ENCODE results near the gene SPCS2. TPM values are rescaled to one million over a fixed set of nuclear protein-coding genes. Genes with fewer than 3 reads are reported as not detected.
"Not testable (repeated sequence)": the region's sequence is repeated elsewhere in the genome, so short reads cannot be mapped to it uniquely, and the experiment has no call there.

The SPCS2 gene
- total RNA-seq, 4 donors from 2014 or later = 6.4 to 59.9 (median 21.0) TPM

- TF ChIP-seq EP300 (IDR thresholded peaks at IDR 0.05; ENCODE audit: low read depth) (no peak), POLR2AphosphoS5 (IDR thresholded peaks at IDR 0.05) (peak; percentile 47 to 84 (median 81)), POLR2A (IDR thresholded peaks at IDR 0.05) (peak; percentile 51), CTCF (IDR thresholded peaks at IDR 0.05) (no peak)
- H3K27me3 ChIP-seq = no peaks in the 10 kb centered on the region
- peaks cover 0 to 19% (median 5%) of the 10 kb centered on the region in 4 donors for H3K4me1 ChIP-seq
- H3K36me3 ChIP-seq = no peaks in the 10 kb centered on the region
- peak within 1 kb of the TSS; percentile 62 to 72 (median 66) for H3K4me3 ChIP-seq
- 0 to 1% methylated on average over 1 to 42 of the region's 46 CpGs for WGBS, 2 donors (ENCODE audit: low coverage in 1 of 2)
- in situ Hi-C loops (cut with MboI; ENCODE audit: low pct_ligation_motif_present in 1 of 4, low pct_unique_long_range_greater_than_20kb in 1 of 4, low sequenced_read_pairs in 3 of 4) = no loop called here
- H3K27ac ChIP-seq = peak within 1 kb of the TSS; percentile 75 to 79 (median 78)
- no peaks in the 10 kb centered on the region for H3K9me3 ChIP-seq
- peak; percentile 88 for DNase-seq
- intact Hi-C loops (cut with DNase I; ENCODE audit: low total_unique reads) = no loop called here
Measured at GRCh38 chr11:74988541-74989259, 39.6 kb downstream of the SPCS2 start, which contains the start of gene NEU3. NEU3 (plus strand) TSS chr11:74988933; CDS start chr11:74989061, 128 bp downstream.

- peaks cover 0 to 19% (median 5%) of the 10 kb centered on the region in 4 donors for H3K4me1 ChIP-seq
- no peaks in the 10 kb centered on the region for H3K9me3 ChIP-seq
- TF ChIP-seq EP300 (IDR thresholded peaks at IDR 0.05; ENCODE audit: low read depth) (no peak), POLR2AphosphoS5 (IDR thresholded peaks at IDR 0.05) (no peak), CTCF (IDR thresholded peaks at IDR 0.05) (no peak), POLR2A (IDR thresholded peaks at IDR 0.05) (no peak)
- WGBS, 2 donors (ENCODE audit: low coverage in 1 of 2) = 6 to 37% methylated on average over 3 to 8 of the region's 8 CpGs
- no peaks in the 10 kb centered on the region for H3K36me3 ChIP-seq
- DNase-seq = no peak
- in situ Hi-C loops (cut with MboI; ENCODE audit: low pct_ligation_motif_present in 1 of 4, low pct_unique_long_range_greater_than_20kb in 1 of 4, low sequenced_read_pairs in 3 of 4) (no loop called here), intact Hi-C loops (cut with DNase I; ENCODE audit: low total_unique reads) (no loop called here)
- no peaks in the 10 kb centered on the region for H3K27me3 ChIP-seq
- peak overlapping the region; percentile 62 to 72 (median 66) for H3K4me3 ChIP-seq
- H3K27ac ChIP-seq = peak overlapping the region; percentile 75 to 79 (median 78)
Measured at GRCh38 chr11:74989260-74989638, 40.2 kb downstream of the SPCS2 start.

GRCh38 chr11:74990150-74990549 is 41.1 kb downstream of the SPCS2 start:
- H3K36me3 ChIP-seq; H3K4me3 ChIP-seq; intact Hi-C loops (cut with DNase I; ENCODE audit: low total_unique reads); in situ Hi-C loops (cut with MboI; ENCODE audit: low pct_ligation_motif_present in 1 of 4, low pct_unique_long_range_greater_than_20kb in 1 of 4, low sequenced_read_pairs in 3 of 4); H3K27ac ChIP-seq; H3K9me3 ChIP-seq; H3K27me3 ChIP-seq; DNase-seq: not testable (repeated sequence)
- WGBS, 2 donors (ENCODE audit: low coverage in 1 of 2) = 90 to 92% methylated on average over 4 of the region's 4 CpGs
- peaks cover 0 to 19% (median 5%) of the 10 kb centered on the region in 4 donors for H3K4me1 ChIP-seq

GRCh38 chr11:74990941-74991340 is 41.9 kb downstream of the SPCS2 start:
- peaks cover 0 to 19% (median 5%) of the 10 kb centered on the region in 4 donors for H3K4me1 ChIP-seq
- H3K9me3 ChIP-seq = no peaks in the 10 kb centered on the region
- TF ChIP-seq CTCF (IDR thresholded peaks at IDR 0.05) (no peak), POLR2AphosphoS5 (IDR thresholded peaks at IDR 0.05) (no peak)
- H3K27ac ChIP-seq = no peak overlapping the region
- no peaks in the 10 kb centered on the region for H3K27me3 ChIP-seq
- in situ Hi-C loops (cut with MboI; ENCODE audit: low pct_ligation_motif_present in 1 of 4, low pct_unique_long_range_greater_than_20kb in 1 of 4, low sequenced_read_pairs in 3 of 4) (no loop called here), intact Hi-C loops (cut with DNase I; ENCODE audit: low total_unique reads) (no loop called here)
- WGBS, 2 donors (ENCODE audit: low coverage in 1 of 2) = 33 to 68% methylated on average over 1 of the region's 1 CpG
- no peaks in the 10 kb centered on the region for H3K36me3 ChIP-seq
- no peak for DNase-seq
- no peak overlapping the region for H3K4me3 ChIP-seq

All from transverse colon (tissue), 4 donors.